Ectodermal cell (in vitro differentiated cells): ENCODE results near the gene FSTL4.
"Not testable (repeated sequence)": the region's sequence is repeated elsewhere in the genome, so short reads cannot be mapped to it uniquely, and the experiment has no call there.

Experiments used
- H3K27ac ChIP-seq: 2 replicates; pipeline ENCODE4 v1.7.0; 2013; ENCODE audit warnings: mild to moderate bottlenecking, low read depth, low read length; ENCODE audit not compliant: insufficient read depth, poor library complexity, severe bottlenecking
- H3K27me3 ChIP-seq: 2 replicates; pipeline ENCODE4 v1.7.0; 2013; ENCODE audit warnings: mild to moderate bottlenecking, low read length; ENCODE audit not compliant: insufficient read depth, control insufficient read depth, poor library complexity, severe bottlenecking
- H3K36me3 ChIP-seq: one replicate; pipeline ENCODE4 v1.7.0; 2013; ENCODE audit warnings: low read length; ENCODE audit not compliant: control insufficient read depth, insufficient read depth
- H3K4me1 ChIP-seq: one replicate; pipeline ENCODE4 v1.7.0; 2013; ENCODE audit warnings: low read length; ENCODE audit not compliant: control insufficient read depth, insufficient read depth
- H3K4me3 ChIP-seq: 2 replicates; pipeline ENCODE4 v1.7.0; 2013; ENCODE audit warnings: low read depth, low read length, control low read depth; ENCODE audit not compliant: insufficient read depth
- H3K9me3 ChIP-seq: 2 replicates; pipeline ENCODE4 v1.7.0; 2013; ENCODE audit warnings: mild to moderate bottlenecking, low read length, moderate library complexity; ENCODE audit not compliant: control insufficient read depth
- WGBS, 2 experiments: methylation state at CpG; one replicate each; pipeline ENCODE4 v1.1.7; 2013; ENCODE audit warnings: missing lambda C conversion rate in 2 of 2; 5-methylcytosine and 5-hydroxymethylcytosine counted together

Gene FSTL4

DNA sequence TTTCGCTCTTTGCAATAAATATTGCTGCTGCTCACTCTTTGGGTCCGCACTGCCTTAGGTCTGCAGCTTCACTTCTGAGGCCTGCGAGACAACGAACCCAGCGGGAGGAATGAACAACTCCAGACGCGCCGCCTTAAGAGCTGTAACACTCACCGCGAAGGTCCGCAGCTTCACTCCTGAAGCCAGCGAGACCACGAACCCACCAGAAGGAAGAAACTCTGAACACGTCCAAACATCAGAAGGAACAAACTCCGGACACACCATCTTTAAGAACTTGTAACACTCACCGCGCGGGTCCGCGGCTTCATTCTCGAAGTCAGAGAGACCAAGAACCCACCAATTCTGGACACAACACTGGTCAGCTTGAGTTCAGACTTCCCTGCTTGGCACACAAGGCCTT is 217.1 kb downstream of the FSTL4 start:
- not testable (repeated sequence) for H3K4me3 ChIP-seq, H3K9me3 ChIP-seq, H3K36me3 ChIP-seq, H3K27me3 ChIP-seq, H3K27ac ChIP-seq
- 93 to 94% methylated on average over 21 of the region's 21 CpGs for WGBS, 2 experiments
- H3K4me1 ChIP-seq = peaks cover 18% of the 10 kb centered on the region

DNA sequence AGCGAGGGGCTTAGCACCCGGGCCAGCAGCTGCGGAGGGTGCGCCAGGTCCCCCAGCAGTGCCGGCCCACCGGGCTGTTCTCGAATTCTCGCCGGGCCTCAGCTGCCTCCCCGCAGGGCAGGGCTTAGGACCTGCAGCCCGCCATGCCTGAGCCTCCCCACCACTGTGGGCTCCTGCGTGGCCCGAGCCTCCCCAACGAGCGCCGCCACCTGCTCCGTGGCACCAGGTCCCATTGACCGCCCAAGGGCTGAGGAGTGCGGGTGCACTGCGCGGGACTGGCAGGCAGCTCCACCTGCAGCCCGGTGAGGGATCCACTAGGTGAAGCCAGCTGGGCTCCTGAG is 217.9 kb downstream of the FSTL4 start:
- not testable (repeated sequence) for H3K9me3 ChIP-seq, H3K27ac ChIP-seq, H3K27me3 ChIP-seq, H3K36me3 ChIP-seq, H3K4me3 ChIP-seq
- 94 to 95% methylated on average over 22 of the region's 22 CpGs for WGBS, 2 experiments
- H3K4me1 ChIP-seq = peaks cover 18% of the 10 kb centered on the region

DNA sequence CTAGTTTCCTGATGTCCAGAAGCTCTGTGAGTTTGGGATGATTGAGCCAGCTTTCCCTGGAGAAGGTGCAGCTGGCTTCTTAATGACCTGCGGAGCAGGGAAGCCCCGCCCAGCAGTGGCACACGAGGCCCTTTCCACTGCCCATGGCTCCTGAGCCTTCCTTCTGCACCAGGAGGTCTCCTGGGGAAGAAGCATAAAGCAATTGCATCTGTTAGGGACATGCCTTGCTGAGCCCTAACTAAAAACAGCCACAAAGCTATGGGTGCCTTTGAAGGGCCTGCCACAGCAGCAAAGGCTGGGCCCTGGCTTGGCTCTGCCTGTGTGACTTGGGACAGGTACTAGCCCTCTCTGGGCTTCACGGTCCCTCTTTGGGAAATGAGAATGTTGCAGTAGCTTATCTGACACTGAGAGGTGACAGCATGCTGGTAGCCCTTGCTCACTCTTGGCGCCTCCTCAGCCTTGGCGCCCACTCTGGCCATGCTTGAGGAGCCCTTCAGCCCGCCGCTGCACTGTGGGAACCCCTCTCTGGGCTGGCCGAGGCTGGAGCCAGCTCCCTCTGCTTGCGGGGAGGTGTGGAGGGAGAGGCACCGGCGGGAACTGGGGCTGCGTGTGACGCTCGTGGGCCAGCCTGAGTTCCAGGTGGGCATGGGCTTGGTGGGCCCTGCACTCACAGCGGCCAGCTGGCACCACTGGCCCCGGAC is 218.4 kb downstream of the FSTL4 start:
- Histone ChIP-seq H3K4me1 (peaks cover 18% of the 10 kb centered on the region), H3K9me3 (no peaks in the 10 kb centered on the region), H3K27ac (no peak overlapping the region), H3K27me3 (no peaks in the 10 kb centered on the region), H3K4me3 (no peak overlapping the region), H3K36me3 (no peaks in the 10 kb centered on the region)
- 92% methylated on average over 17 of the region's 17 CpGs for WGBS, 2 experiments

DNA sequence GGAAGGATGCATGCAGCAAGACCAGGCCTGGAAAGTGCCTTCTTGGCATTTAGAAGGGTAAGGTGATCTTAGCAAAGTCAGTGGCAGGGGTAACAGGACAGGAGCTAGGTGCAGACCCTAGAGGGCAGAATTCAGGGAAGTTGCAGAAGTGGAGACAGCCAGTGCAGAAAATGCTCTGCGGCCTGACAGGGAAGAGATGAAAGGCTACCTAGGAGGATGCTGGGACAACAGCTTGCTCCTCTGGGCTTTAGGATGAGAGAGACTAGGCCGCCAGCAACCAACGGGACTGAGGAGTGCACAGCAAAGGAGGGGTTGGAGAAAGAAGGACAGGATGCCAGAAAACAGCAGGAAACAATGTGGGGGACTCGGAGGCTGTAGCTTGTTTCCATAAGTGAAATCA is 219.9 kb downstream of the FSTL4 start:
- H3K27ac ChIP-seq = no peak overlapping the region

DNA sequence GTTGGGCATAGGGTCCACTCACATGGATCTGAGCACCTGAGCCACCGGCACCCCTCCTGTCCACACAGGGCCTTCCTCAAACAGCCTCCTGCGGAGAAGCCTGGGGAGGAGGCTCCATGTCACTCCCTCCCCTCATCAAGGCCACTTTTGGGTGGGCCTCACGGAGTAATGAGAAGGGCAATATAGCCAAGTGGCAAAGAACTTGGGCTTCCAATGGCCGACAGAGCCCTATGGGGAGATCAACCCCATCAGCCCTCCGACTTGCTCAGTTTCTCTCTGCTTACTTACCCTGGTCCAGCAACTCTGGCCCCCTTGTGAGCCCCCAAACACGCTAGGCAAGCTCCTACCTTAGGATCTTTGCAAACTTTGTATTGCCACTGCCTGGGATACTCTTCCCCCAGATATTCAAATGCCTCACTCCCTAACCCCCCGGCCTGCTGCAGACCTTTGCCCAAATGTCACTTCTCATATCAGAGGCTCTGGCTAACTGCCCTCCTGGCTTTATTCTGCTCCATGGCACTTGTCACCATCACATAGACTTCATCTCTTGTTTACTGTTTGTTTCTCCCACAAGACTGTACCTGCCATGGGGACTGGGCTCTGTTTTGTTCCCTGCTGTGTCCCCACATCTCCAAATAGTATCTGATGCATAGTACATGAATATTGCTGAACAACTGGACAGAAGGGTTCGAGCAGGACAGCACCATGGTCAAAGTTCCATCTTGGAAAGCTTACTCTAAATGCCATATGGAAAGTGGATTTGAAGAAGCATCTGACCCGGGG is 220.8 kb downstream of the FSTL4 start:
- 92 to 94% methylated on average over 9 of the region's 9 CpGs for WGBS, 2 experiments
- no peaks in the 10 kb centered on the region for H3K27me3 ChIP-seq

More for the DNA sequence above, 219.9 kb downstream of the FSTL4 start:
- Histone ChIP-seq H3K9me3 (no peaks in the 10 kb centered on the region), H3K27me3 (no peaks in the 10 kb centered on the region), H3K36me3 (no peaks in the 10 kb centered on the region), H3K4me3 (no peak overlapping the region), H3K4me1 (peaks cover 11% of the 10 kb centered on the region)
- WGBS, 2 experiments = 85 to 95% methylated on average over 4 of the region's 4 CpGs

DNA sequence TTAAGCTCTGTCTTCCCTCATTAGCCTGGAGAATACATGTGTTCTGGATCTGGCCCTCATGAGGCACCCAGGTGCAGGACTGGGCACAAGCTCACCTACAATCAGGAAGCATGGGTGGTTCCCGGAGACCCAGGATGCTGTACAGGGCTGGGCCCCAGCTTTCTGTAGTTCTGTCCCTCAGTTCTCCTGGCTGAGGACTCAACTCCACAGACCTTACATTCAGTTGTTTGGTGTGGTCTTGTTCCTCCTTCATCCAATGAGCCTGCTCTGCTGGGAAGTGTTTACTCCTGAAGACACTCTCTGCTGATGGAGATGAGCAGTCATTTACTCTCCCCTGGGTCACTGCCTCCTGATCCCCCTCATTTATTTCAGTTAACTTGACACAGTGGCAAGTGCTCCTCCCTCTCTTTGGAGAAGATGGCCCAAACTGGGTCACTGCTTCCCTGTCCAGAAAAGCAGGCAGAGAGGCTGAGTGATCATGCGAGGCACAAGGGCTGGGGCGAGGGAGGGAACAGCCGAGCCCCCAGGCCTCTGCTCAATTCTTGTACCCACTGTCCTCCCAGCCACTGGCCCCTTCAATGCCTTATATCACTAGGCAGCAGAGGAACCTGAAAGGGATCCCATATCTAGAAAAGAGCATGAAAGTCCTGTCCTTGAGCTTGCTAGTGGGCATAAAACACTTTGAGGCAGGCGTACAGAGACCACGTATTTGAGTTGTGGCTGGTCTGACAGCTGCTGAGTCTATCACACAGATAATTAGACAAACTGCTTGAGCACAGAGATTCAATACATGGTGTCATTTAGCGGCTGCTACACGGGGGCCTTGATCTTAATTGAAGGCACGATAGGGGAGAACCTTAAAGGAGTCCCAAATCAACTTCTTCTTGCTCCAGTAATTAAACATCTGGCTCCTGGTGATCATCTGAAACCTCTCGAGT is 221.7 kb downstream of the FSTL4 start:
- no peak overlapping the region for H3K4me3 ChIP-seq
- no peaks in the 10 kb centered on the region for H3K4me1 ChIP-seq
- WGBS, 2 experiments = 93 to 95% methylated on average over 10 of the region's 10 CpGs
- no peaks in the 10 kb centered on the region for H3K36me3 ChIP-seq
- no peaks in the 10 kb centered on the region for H3K27me3 ChIP-seq
- no peaks in the 10 kb centered on the region for H3K9me3 ChIP-seq
- no peak overlapping the region for H3K27ac ChIP-seq

More for the DNA sequence above, 220.8 kb downstream of the FSTL4 start:
- Histone ChIP-seq H3K4me1 (peaks cover 2% of the 10 kb centered on the region), H3K4me3 (no peak overlapping the region), H3K27ac (no peak overlapping the region), H3K36me3 (no peaks in the 10 kb centered on the region), H3K9me3 (no peaks in the 10 kb centered on the region)

DNA sequence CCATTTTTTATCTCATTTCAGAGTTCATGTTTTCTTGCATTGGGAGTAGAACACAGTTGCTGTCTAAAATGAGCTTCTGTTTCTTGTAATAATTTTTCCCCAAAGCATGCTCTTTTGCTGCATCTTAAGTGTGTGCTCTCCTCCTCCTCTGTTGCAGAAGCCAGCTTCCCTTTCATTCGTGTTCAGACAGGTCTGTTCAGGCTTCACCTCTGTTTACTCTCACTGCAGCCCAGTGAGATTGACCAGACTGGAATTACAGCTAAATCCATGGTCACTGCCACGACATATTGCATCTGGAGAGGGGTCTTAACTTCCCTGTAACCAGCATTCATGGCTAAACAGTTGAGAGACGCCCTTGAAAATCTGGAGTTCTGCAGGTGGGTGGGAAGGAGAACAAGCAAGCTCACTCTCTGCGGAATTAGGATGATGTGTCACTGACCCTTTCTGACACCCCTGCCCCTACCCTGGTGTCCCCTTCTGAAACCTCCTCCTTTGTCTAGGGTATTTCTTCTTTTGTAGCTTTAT is 223.2 kb downstream of the FSTL4 start:
- H3K4me3 ChIP-seq = no peak overlapping the region
- no peaks in the 10 kb centered on the region for H3K36me3 ChIP-seq
- H3K9me3 ChIP-seq = no peaks in the 10 kb centered on the region
- no peaks in the 10 kb centered on the region for H3K27me3 ChIP-seq
- no peak overlapping the region for H3K27ac ChIP-seq
- H3K4me1 ChIP-seq = peaks cover 2% of the 10 kb centered on the region
- WGBS, 2 experiments = 87 to 89% methylated on average over 4 of the region's 4 CpGs

DNA sequence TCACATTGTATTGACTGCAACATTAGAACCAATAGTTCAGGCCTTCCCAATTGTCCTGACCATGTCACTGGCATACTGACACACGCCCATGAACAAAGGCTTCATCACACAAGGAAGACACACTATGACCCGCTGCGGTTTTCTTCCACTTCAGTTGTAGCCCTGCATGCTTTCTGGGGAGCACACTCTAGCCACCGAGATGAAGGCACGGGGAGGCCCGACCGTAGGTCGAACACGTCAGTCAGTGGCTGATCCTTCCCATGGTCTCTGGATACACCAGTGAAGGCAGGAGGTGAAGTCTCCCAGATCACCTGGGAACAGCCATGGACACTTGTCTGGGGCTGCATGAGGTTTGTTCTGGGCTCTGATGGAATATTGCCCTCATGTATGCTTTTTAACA is 224.7 kb downstream of the FSTL4 start:
- WGBS, 2 experiments = 95 to 96% methylated on average over 9 of the region's 9 CpGs
- Histone ChIP-seq H3K4me3 (no peak overlapping the region), H3K27me3 (no peaks in the 10 kb centered on the region), H3K9me3 (no peaks in the 10 kb centered on the region), H3K36me3 (no peaks in the 10 kb centered on the region), H3K4me1 (peaks cover 16% of the 10 kb centered on the region), H3K27ac (no peak overlapping the region)

DNA sequence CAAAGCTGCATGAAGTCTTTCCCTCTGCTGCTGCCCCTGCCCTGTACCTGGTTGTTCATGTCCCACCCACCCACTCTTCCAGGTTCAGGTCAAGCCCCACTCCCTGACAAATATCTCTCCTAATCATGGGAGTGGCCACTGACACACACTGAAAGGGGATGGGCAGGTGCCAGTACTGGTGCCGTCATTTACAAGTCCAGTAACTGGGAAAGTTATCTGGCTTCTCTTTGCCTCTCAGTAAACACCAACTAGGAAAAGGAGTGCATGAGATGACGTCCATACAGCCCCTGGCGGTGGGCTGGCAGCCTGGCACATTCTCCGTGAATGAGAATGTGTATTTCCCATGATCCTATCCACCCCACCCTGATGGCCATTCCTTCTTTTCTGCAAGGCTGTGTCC is 225.2 kb downstream of the FSTL4 start:
- Histone ChIP-seq H3K4me3 (no peak overlapping the region), H3K4me1 (peaks cover 16% of the 10 kb centered on the region), H3K36me3 (no peaks in the 10 kb centered on the region), H3K9me3 (no peaks in the 10 kb centered on the region), H3K27me3 (no peaks in the 10 kb centered on the region), H3K27ac (no peak overlapping the region)
- WGBS, 2 experiments = 89 to 90% methylated on average over 4 of the region's 4 CpGs

DNA sequence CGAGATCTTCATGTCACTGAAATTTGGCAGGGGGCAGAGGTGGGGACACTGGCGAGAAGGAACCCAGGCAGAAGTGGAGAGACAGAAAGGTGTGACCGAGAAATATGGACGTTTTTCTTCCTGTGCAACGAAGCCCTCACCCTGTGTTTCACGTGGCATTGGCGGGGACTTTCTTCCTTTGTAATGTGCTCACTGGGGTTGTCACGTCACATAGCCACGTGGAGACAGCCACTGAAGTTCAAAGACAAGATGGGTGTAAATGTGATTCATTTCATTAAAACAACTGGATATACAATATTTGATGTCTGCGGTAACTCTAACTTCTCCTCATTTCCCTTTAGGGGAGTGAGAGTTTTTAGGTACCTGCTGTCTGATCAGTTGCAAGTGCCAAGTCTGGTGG is 225.7 kb downstream of the FSTL4 start:
- Histone ChIP-seq H3K4me3 (no peak overlapping the region), H3K4me1 (peaks cover 16% of the 10 kb centered on the region), H3K36me3 (no peaks in the 10 kb centered on the region), H3K27ac (no peak overlapping the region), H3K9me3 (no peaks in the 10 kb centered on the region), H3K27me3 (no peaks in the 10 kb centered on the region)
- WGBS, 2 experiments = 91% methylated on average over 8 to 10 of the region's 10 CpGs
